Measurements from ENCODE around the gene NOTCH4.
"Not testable (repeated sequence)": the region's sequence is repeated elsewhere in the genome, so short reads cannot be mapped to it uniquely, and the experiment has no call there.

Gene NOTCH4

DNA sequence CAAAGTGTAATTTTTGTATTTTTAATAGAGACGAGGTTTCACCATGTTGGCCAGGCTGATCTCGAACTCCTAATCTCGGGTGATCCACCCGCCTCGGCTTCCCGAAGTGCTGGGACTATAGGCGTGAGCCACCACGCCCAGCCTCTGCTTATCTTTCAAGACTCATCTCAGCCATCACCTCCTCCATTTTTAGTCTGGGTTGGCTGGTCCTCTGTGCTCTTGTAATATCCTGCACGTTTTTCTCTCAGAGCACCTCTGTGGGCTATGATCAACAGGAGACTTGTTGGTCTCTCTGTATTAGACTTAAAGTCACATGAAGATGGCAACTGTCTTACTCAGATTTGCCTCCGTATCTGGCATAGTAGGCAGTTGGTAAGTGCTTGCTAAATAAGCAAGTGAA lies 7.6 kb downstream of the NOTCH4 start:
- DNase-seq (ENCODE audit: extremely low spot score), result no peak
- ChIA-PET POLR2A (no interaction called here), CTCF (no interaction called here)
- TF ChIP-seq LEF1 (IDR thresholded peaks at IDR 0.05; ENCODE audit: borderline replicate concordance) (no peak), FOXM1 (IDR thresholded peaks at IDR 0.05; ENCODE audit: borderline replicate concordance) (no peak), ELF4 (IDR thresholded peaks at IDR 0.05) (no peak), FOXK2 (IDR thresholded peaks at IDR 0.05) (no peak), FOXA1 (IDR thresholded peaks at IDR 0.05) (no peak), ARNT (IDR thresholded peaks at IDR 0.05) (no peak), HDGF (IDR thresholded peaks at IDR 0.05; ENCODE audit: borderline replicate concordance) (no peak), NFRKB (IDR thresholded peaks at IDR 0.05) (no peak), ZNF384 (IDR thresholded peaks at IDR 0.05) (no peak), L3MBTL2 (conservative IDR thresholded peaks at IDR 0.05) (no peak), SUZ12 (IDR thresholded peaks at IDR 0.05) (no peak), BHLHE40 (IDR thresholded peaks at IDR 0.05; ENCODE audit: borderline replicate concordance) (no peak), SP1 (IDR thresholded peaks at IDR 0.05) (no peak), CTBP1 (IDR thresholded peaks at IDR 0.05; ENCODE audit: borderline replicate concordance) (no peak), TARDBP (IDR thresholded peaks at IDR 0.05) (no peak)
- TF ChIP-seq, protein P1, sequence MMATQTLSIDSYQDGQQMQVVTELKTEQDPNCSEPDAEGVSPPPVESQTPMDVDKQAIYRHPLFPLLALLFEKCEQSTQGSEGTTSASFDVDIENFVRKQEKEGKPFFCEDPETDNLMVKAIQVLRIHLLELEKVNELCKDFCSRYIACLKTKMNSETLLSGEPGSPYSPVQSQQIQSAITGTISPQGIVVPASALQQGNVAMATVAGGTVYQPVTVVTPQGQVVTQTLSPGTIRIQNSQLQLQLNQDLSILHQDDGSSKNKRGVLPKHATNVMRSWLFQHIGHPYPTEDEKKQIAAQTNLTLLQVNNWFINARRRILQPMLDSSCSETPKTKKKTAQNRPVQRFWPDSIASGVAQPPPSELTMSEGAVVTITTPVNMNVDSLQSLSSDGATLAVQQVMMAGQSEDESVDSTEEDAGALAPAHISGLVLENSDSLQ (IDR thresholded peaks at IDR 0.05), result no peak

DNA sequence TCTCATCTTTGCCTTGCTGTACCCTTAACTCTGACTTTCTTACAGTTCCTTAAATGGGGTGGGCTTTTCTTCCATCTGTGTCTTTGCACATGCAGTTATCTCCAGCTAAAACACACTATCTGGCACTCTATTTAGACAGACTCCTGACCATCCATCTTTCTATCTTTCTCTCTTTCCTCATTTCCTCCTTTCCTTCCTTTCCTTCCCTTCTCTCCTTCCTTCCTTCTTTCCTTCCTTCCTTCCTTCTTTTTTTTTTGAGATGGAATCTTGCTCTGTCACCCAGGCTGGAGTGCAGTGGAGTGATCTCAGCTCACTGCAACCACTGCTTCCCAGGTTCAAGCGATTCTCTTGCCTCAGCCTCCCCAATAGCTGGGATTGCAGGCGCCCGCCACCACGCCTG lies 8.2 kb downstream of the NOTCH4 start:
- ChIA-PET CTCF (no interaction called here), POLR2A (no interaction called here)
- TF ChIP-seq LEF1 (IDR thresholded peaks at IDR 0.05; ENCODE audit: borderline replicate concordance) (no peak), FOXK2 (IDR thresholded peaks at IDR 0.05) (no peak), ELF4 (IDR thresholded peaks at IDR 0.05) (no peak), CTBP1 (IDR thresholded peaks at IDR 0.05; ENCODE audit: borderline replicate concordance) (no peak), HDGF (IDR thresholded peaks at IDR 0.05; ENCODE audit: borderline replicate concordance) (no peak), ARNT (IDR thresholded peaks at IDR 0.05) (no peak), ZNF384 (IDR thresholded peaks at IDR 0.05) (no peak), SUZ12 (IDR thresholded peaks at IDR 0.05) (no peak), SP1 (IDR thresholded peaks at IDR 0.05) (no peak), FOXM1 (IDR thresholded peaks at IDR 0.05; ENCODE audit: borderline replicate concordance) (no peak), BHLHE40 (IDR thresholded peaks at IDR 0.05; ENCODE audit: borderline replicate concordance) (no peak), L3MBTL2 (conservative IDR thresholded peaks at IDR 0.05) (no peak), FOXA1 (IDR thresholded peaks at IDR 0.05) (no peak), NFRKB (IDR thresholded peaks at IDR 0.05) (no peak), TARDBP (IDR thresholded peaks at IDR 0.05) (no peak)
- TF ChIP-seq, protein P1 (IDR thresholded peaks at IDR 0.05), result no peak
- no peak for DNase-seq (ENCODE audit: extremely low spot score)

DNA sequence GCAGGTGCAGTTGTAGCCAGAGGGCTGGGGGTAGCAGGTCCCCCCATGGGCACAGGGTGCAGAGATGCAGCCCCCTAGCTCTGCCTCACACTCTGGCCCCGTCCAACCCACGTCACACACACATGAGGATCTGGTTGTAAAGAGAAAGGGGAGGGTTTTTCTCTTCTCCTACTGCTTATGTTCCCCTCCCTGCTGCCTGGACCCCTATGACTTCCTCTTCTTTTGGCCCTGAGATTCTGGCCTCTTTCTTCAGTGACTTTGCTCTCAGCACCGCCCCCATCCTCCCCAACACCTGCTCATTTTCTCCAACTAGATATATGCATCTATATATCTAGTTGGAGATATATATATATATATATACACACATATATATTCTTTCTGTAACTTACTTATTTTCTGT lies 9.7 kb downstream of the NOTCH4 start:
- ChIA-PET POLR2A (no interaction called here), CTCF (no interaction called here)
- TF ChIP-seq SP1 (IDR thresholded peaks at IDR 0.05), result no peak
- no peak for TF ChIP-seq NFRKB (IDR thresholded peaks at IDR 0.05)
- TF ChIP-seq ZNF384 (IDR thresholded peaks at IDR 0.05), result no peak
- TF ChIP-seq HDGF (IDR thresholded peaks at IDR 0.05; ENCODE audit: borderline replicate concordance), result no peak
- no peak for TF ChIP-seq SUZ12 (IDR thresholded peaks at IDR 0.05)
- TF ChIP-seq BHLHE40 (IDR thresholded peaks at IDR 0.05; ENCODE audit: borderline replicate concordance), result no peak
- no peak for TF ChIP-seq ELF4 (IDR thresholded peaks at IDR 0.05)
- TF ChIP-seq FOXM1 (IDR thresholded peaks at IDR 0.05; ENCODE audit: borderline replicate concordance), result no peak
- no peak for TF ChIP-seq FOXA1 (IDR thresholded peaks at IDR 0.05)
- no peak for TF ChIP-seq LEF1 (IDR thresholded peaks at IDR 0.05; ENCODE audit: borderline replicate concordance)
- TF ChIP-seq, protein P1 (IDR thresholded peaks at IDR 0.05), result no peak
- no peak for DNase-seq (ENCODE audit: extremely low spot score)

DNA sequence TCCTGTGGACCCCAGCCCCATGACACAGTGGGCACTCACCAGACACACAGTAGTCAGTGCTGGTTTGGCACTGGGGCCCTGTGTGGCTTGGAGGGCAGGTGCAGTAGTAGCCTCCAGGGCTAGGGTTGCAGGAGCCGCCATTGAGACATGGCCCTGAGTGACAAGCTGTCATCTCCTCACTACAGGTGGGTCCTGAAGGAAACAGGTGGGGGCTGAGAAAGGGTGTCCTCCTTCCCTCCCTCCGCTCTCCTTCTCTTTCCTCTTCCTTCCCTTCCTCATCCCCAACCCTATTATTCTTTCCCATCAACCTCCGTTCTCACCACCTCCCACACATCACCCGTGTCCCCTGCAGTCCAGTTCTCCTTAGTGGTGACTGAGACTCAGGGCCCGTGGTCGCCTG lies 10.2 kb downstream of the NOTCH4 start:
- no peak for DNase-seq (ENCODE audit: extremely low spot score)
- ChIA-PET POLR2A (no interaction called here), CTCF (no interaction called here)
- TF ChIP-seq TARDBP (IDR thresholded peaks at IDR 0.05), result no peak
- TF ChIP-seq FOXK2 (IDR thresholded peaks at IDR 0.05), result no peak
- no peak for TF ChIP-seq SP1 (IDR thresholded peaks at IDR 0.05)
- TF ChIP-seq HDGF (IDR thresholded peaks at IDR 0.05; ENCODE audit: borderline replicate concordance), result no peak

DNA sequence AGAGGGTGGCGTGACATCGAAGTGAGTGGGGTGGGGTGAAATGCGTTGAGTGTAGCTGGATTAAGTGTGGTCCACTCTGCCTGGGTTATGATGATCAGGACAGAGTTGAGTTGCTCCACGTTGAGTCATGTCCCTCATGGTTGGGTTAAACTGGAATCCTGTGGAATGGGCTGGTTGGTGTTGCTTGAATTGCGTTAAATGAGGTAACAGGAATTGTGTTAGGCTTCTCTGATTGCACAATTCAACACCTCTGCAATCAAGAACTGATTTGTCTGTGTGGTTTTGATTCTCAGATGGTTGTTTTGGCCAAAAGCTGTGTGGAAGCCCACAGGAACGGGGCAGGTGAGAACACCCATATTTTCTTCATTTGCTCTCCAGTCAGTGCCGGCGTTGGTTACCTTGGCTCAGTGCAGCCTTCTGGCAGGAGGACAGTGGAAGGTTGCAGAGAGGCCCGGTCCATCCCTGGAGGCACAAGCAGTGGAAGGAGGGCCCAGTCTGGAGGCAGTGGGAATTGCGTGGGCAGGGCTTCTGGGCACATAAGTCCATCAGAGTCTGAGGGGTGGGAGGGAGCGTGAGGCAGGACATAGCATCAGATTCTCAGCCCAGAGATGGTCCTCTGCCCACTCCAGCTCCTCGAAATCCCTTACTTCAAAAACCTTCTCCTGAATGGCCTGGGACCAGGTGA lies 11.6 kb downstream of the NOTCH4 start:
- ChIA-PET CTCF (interaction anchor here (0.6 kb wide), 1 partner anchor 421 kb away, joined by 3 read pairs; no protein-coding TSS in a partner anchor), POLR2A (interaction anchor here (1.3 kb wide), 1 partner anchor 17 kb away, joined by 3 read pairs; no protein-coding TSS in a partner anchor)
- TF ChIP-seq L3MBTL2 (conservative IDR thresholded peaks at IDR 0.05) (no peak), TARDBP (IDR thresholded peaks at IDR 0.05) (no peak), SUZ12 (IDR thresholded peaks at IDR 0.05) (no peak), CTBP1 (IDR thresholded peaks at IDR 0.05; ENCODE audit: borderline replicate concordance) (no peak), SP1 (IDR thresholded peaks at IDR 0.05) (no peak), HDGF (IDR thresholded peaks at IDR 0.05; ENCODE audit: borderline replicate concordance) (no peak), FOXK2 (IDR thresholded peaks at IDR 0.05) (no peak), NFRKB (IDR thresholded peaks at IDR 0.05) (no peak), BHLHE40 (IDR thresholded peaks at IDR 0.05; ENCODE audit: borderline replicate concordance) (no peak), ARNT (IDR thresholded peaks at IDR 0.05) (no peak), FOXA1 (IDR thresholded peaks at IDR 0.05) (no peak), FOXM1 (IDR thresholded peaks at IDR 0.05; ENCODE audit: borderline replicate concordance) (no peak), ZNF384 (IDR thresholded peaks at IDR 0.05) (no peak), LEF1 (IDR thresholded peaks at IDR 0.05; ENCODE audit: borderline replicate concordance) (no peak), ELF4 (IDR thresholded peaks at IDR 0.05) (no peak)
- TF ChIP-seq, protein P1 (IDR thresholded peaks at IDR 0.05), result no peak
- no peak for DNase-seq (ENCODE audit: extremely low spot score)

DNA sequence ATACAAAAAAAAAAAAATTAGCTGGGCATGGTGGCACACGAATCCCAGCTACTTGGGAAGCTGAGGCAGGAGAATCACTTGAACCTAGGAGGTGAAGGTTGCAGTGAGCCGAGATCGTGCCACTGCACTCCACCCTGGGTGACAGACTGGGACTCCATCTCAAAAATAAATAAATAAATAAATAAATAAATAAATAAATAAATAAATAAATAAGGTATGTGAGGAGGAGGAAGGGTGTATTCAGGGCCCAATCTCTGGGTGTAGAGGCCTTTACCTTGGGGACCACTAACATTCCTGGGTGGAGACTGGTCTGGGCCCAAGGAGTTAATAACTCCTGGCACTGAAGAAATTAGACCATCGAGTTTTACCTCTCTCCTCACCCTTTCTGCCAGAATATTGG lies 12.4 kb downstream of the NOTCH4 start:
- CTCF ChIA-PET, result interaction anchor here (0.6 kb wide), 1 partner anchor 420 kb away, joined by 3 read pairs; no protein-coding TSS in a partner anchor
- POLR2A ChIA-PET; DNase-seq (ENCODE audit: extremely low spot score): not testable (repeated sequence)
